Peyer's patch (tissue), 4 donors: ENCODE measurements around the gene PWWP2B. TPM values are rescaled to one million over a fixed set of nuclear protein-coding genes. Genes with fewer than 3 reads are reported as not detected.

Source experiments
- DNase-seq, 3 donors: peaks; one replicate each; pipeline ENCODE4 v3.0.0-alpha.2; 2017 to 2019
- H3K27ac ChIP-seq, 4 donors: fragments of 200-600 bp; sonication (generic); one replicate each; pipeline ENCODE4 v1.5.1; 2016 to 2019
- H3K27me3 ChIP-seq, 2 donors: fragments of 200-600 bp; sonication (generic); one replicate each; pipeline ENCODE4 v1.5.1; 2019
- H3K36me3 ChIP-seq, 3 donors: fragments of 200-600 bp; sonication (generic); one replicate each; pipeline ENCODE4 v1.5.1; 2016 to 2019
- H3K4me1 ChIP-seq, 4 donors: fragments of 200-600 bp; sonication (generic); one replicate each; pipeline ENCODE4 v1.5.1; 2016 to 2019
- H3K4me3 ChIP-seq, 4 donors: fragments of 200-600 bp; sonication (generic); 1 replicate in 3 of 4; 2 replicates in 1 of 4; pipeline ENCODE4 v1.5.1; 2016 to 2019; ENCODE audit warnings: mild to moderate bottlenecking in 1 of 4
- H3K9me3 ChIP-seq, 4 donors: fragments of 200-600 bp; sonication (generic); one replicate each; pipeline ENCODE4 v1.5.1; 2016 to 2019; ENCODE audit warnings: mild to moderate bottlenecking in 1 of 4
- POLR2A ChIP-seq, 2 donors: fragments of 450-650 bp; IDR thresholded peaks; one replicate each; pipeline ENCODE4 v1.5.1; 2017; ENCODE audit warnings: antibody characterized with exemption in 2 of 2, mild to moderate bottlenecking in 2 of 2, moderate library complexity in 2 of 2
- total RNA-seq, 4 donors: library from RNA; depleted of rRNA; stranded (reverse); fragments of >200 nt; gene quantifications; one replicate each; pipeline ENCODE4 v1.1.0, GENCODE V29; 2016
- TF ChIP-seq, protein P1 (sequence below), 6 experiments: fragments of 450-650 bp in 4 of 6; fragments of 200-600 bp in 2 of 6; sonication (generic) in 1 of 6; IDR thresholded peaks; one replicate each; pipeline ENCODE4 v1.5.1; 2017 to 2019; ENCODE audit warnings: antibody characterized with exemption in 6 of 6, mild to moderate bottlenecking in 3 of 6, moderate library complexity in 1 of 6

PWWP2B gene
- total RNA-seq, 4 donors from 2014 or later = 11.4 to 19.2 (median 15.1) TPM

GRCh38 chr10:132448248-132448731 is 51.3 kb downstream of the PWWP2B start:
- Histone ChIP-seq H3K27me3 (no peaks in the 10 kb centered on the region), H3K36me3 (no peaks in the 10 kb centered on the region), H3K9me3 (no peaks in the 10 kb centered on the region), H3K4me3 (peak overlapping the region in 1 of 4 donors; percentile 5), H3K27ac (peak overlapping the region; percentile 80 to 91 (median 88)), H3K4me1 (peaks cover 18 to 37% (median 32%) of the 10 kb centered on the region in 4 donors)
- TF ChIP-seq, protein P1, sequence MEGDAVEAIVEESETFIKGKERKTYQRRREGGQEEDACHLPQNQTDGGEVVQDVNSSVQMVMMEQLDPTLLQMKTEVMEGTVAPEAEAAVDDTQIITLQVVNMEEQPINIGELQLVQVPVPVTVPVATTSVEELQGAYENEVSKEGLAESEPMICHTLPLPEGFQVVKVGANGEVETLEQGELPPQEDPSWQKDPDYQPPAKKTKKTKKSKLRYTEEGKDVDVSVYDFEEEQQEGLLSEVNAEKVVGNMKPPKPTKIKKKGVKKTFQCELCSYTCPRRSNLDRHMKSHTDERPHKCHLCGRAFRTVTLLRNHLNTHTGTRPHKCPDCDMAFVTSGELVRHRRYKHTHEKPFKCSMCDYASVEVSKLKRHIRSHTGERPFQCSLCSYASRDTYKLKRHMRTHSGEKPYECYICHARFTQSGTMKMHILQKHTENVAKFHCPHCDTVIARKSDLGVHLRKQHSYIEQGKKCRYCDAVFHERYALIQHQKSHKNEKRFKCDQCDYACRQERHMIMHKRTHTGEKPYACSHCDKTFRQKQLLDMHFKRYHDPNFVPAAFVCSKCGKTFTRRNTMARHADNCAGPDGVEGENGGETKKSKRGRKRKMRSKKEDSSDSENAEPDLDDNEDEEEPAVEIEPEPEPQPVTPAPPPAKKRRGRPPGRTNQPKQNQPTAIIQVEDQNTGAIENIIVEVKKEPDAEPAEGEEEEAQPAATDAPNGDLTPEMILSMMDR (IDR thresholded peaks at IDR 0.05) = no peak
- TF ChIP-seq POLR2A (IDR thresholded peaks at IDR 0.05) = peak in 1 of 2 donors; percentile 79
- DNase-seq = peak; percentile 72 to 92 (median 91)

DNA sequence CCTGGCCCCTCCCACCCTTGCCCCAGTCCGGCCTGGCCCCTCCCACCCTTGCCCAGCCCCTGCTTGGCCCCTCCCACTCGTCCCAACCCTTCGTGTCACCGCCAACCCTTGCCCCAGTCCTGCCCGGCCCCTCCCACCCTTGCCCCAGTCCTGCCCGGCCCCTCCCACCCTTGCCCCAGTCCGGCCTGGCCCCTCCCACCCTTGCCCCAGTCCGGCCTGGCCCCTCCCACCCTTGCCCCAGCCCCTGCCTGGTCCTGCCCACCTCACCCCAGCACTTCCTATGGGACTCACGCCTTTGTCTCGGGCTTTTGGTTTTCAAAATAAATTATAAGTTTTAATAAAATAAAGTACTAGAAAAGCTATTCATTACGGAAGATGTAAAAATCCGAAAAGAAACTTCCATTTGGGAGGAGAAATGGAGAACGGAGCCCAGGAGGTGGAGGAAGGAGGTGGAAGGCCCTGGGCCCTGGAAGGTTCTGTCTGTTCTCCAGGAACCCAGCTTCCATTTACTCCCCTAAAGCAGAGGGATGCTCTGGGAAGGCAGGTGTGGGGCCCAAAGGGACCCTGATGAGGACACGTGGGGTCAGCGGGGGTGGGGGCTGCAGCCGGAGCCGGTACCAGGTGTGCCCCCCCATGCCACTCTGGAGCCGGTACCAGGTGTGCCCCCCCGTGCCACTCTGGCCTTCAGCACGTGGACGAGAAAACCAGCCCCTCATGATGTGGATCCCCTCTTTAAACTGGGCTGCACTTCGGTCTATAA is 52.2 kb downstream of the PWWP2B start:
- Histone ChIP-seq H3K27me3 (no peaks in the 10 kb centered on the region), H3K27ac (peak overlapping the region; percentile 42 to 60 (median 51)), H3K4me3 (no peak overlapping the region), H3K4me1 (peaks cover 18 to 47% (median 33%) of the 10 kb centered on the region in 4 donors), H3K9me3 (no peaks in the 10 kb centered on the region), H3K36me3 (no peaks in the 10 kb centered on the region)
- peak in 2 of 3 donors; percentile 55 to 88 for DNase-seq
- TF ChIP-seq, protein P1 (IDR thresholded peaks at IDR 0.05) = no peak
- TF ChIP-seq POLR2A (IDR thresholded peaks at IDR 0.05) = no peak

GRCh38 chr10:132449811-132450181 is 52.8 kb downstream of the PWWP2B start:
- no peaks in the 10 kb centered on the region for H3K27me3 ChIP-seq
- no peaks in the 10 kb centered on the region for H3K36me3 ChIP-seq
- H3K4me1 ChIP-seq = peaks cover 18 to 51% (median 33%) of the 10 kb centered on the region in 4 donors
- DNase-seq = peak in 1 of 3 donors; percentile 51
- H3K4me3 ChIP-seq = no peak overlapping the region
- H3K9me3 ChIP-seq = no peaks in the 10 kb centered on the region
- TF ChIP-seq, protein P1 (IDR thresholded peaks at IDR 0.05) = no peak
- TF ChIP-seq POLR2A (IDR thresholded peaks at IDR 0.05) = no peak
- peak overlapping the region in 3 of 4 donors; percentile 43 to 60 (median 59) for H3K27ac ChIP-seq

- Histone ChIP-seq H3K27me3 (no peaks in the 10 kb centered on the region), H3K27ac (no peak overlapping the region), H3K9me3 (no peaks in the 10 kb centered on the region), H3K36me3 (no peaks in the 10 kb centered on the region), H3K4me1 (peaks cover 18 to 51% (median 33%) of the 10 kb centered on the region in 4 donors), H3K4me3 (no peak overlapping the region)
- TF ChIP-seq, protein P1 (IDR thresholded peaks at IDR 0.05) = no peak
- TF ChIP-seq POLR2A (IDR thresholded peaks at IDR 0.05) = no peak
- DNase-seq = peak in 1 of 3 donors; percentile 48
Observed at GRCh38 chr10:132450466-132450824, 53.4 kb downstream of the PWWP2B start.

DNA sequence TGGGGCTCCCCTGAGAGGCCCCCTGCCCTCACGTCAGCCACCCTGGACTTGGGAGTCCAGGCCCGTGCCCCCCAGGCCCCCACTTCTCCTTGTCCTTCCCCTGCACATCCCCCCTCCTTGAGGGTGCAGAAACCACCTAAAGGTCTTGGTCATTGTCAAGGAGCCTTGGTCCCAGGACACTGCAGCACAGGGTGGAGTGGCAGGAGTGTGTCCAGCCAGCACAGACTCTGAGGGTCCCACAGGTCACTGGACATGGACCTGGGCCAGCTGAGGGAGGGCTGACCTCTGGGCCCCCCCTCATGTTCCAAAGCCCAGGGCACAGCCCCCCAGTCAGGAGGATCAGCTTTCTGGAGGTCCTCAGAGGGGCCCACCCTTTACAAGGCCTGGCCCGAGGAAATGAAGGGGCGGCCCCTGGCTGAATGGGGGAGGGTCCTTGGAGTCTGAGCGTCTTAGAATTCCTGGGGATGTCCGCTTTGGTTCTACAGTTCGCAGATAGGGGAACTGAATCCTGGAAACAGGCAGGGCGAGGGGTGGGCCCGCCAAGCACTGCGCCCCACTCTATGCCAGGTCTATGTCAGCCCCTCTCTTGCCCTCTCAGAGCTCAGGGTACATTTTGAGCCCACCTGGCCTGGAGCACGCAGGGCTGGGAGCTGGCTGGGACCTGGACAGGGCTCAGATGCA is 54.0 kb downstream of the PWWP2B start:
- TF ChIP-seq POLR2A (IDR thresholded peaks at IDR 0.05) = no peak
- TF ChIP-seq, protein P1 (IDR thresholded peaks at IDR 0.05) = no peak
- Histone ChIP-seq H3K36me3 (no peaks in the 10 kb centered on the region), H3K4me3 (no peak overlapping the region), H3K27me3 (no peaks in the 10 kb centered on the region), H3K9me3 (no peaks in the 10 kb centered on the region), H3K4me1 (peaks cover 21 to 54% (median 33%) of the 10 kb centered on the region in 4 donors), H3K27ac (peak overlapping the region in 2 of 4 donors; percentile 81 to 82)
- no peak for DNase-seq
